Measurements from ENCODE around the gene CANT1.

DNA sequence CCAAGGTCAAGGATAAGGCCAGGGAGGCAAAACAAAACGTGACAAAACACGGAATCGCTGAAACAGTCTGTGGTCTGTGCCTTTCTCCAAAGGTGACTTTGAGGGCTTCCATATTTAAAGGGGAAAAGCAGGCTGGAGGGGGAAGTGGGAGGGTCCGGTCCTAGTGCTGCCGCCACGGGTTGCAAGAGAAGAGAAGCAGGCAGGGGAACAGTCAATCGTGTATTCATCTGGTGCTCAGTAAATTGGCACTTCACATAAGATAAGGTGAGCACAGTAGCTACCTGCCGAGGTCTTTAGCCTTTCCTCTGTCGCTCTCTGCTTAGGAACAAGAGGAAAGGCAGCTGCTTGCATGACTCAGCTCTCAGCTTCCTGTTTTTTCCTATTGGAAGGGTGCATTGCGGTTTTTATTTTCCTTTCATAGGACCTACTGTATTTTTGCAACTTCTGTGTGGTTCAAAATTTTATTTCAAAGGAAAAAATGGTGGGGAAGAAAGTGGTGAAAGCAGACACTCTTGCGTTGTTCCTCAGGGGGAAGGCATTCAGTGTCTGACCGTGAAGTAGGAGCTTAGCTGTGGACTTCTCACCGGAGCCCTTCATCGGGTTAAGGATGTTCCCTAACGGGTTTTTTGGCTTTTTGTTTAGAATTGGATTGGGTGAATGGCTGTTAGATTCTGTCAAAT is 22.8 kb downstream of the CANT1 start:
- no peak for TF ChIP-seq POLR2AphosphoS5 (IDR thresholded peaks at IDR 0.05; ENCODE audit: low read depth, low read length)
- TF ChIP-seq TAF1 (IDR thresholded peaks at IDR 0.05; ENCODE audit: borderline replicate concordance, insufficient read depth, low read length), result no peak
- TF ChIP-seq, protein P1, sequence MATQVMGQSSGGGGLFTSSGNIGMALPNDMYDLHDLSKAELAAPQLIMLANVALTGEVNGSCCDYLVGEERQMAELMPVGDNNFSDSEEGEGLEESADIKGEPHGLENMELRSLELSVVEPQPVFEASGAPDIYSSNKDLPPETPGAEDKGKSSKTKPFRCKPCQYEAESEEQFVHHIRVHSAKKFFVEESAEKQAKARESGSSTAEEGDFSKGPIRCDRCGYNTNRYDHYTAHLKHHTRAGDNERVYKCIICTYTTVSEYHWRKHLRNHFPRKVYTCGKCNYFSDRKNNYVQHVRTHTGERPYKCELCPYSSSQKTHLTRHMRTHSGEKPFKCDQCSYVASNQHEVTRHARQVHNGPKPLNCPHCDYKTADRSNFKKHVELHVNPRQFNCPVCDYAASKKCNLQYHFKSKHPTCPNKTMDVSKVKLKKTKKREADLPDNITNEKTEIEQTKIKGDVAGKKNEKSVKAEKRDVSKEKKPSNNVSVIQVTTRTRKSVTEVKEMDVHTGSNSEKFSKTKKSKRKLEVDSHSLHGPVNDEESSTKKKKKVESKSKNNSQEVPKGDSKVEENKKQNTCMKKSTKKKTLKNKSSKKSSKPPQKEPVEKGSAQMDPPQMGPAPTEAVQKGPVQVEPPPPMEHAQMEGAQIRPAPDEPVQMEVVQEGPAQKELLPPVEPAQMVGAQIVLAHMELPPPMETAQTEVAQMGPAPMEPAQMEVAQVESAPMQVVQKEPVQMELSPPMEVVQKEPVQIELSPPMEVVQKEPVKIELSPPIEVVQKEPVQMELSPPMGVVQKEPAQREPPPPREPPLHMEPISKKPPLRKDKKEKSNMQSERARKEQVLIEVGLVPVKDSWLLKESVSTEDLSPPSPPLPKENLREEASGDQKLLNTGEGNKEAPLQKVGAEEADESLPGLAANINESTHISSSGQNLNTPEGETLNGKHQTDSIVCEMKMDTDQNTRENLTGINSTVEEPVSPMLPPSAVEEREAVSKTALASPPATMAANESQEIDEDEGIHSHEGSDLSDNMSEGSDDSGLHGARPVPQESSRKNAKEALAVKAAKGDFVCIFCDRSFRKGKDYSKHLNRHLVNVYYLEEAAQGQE (IDR thresholded peaks at IDR 0.05; ENCODE audit: insufficient read depth in 1 of 2, low read depth in 2 of 2, low read length in 2 of 2), result no peak
